ENCODE results near the gene CACNB1.
"Not testable (repeated sequence)": the region's sequence is repeated elsewhere in the genome, so short reads cannot be mapped to it uniquely, and the experiment has no call there.

Gene CACNB1

GRCh38 chr17:39173526-39174274 lies 23.8 kb downstream of the CACNB1 start:
- no peak for DNase-seq

GRCh38 chr17:39173080-39173479 lies 24.4 kb downstream of the CACNB1 start:
- DNase-seq = no peak

GRCh38 chr17:39171933-39172332 lies 25.5 kb downstream of the CACNB1 start:
- no peak for DNase-seq

GRCh38 chr17:39170558-39170957 lies 26.9 kb downstream of the CACNB1 start:
- no peak for DNase-seq

GRCh38 chr17:39170109-39170508 lies 27.4 kb downstream of the CACNB1 start:
- DNase-seq = no peak

GRCh38 chr17:39169518-39169917 lies 28.0 kb downstream of the CACNB1 start:
- DNase-seq = no peak

- no peak for DNase-seq
These were observed 28.4 kb downstream of the CACNB1 start for GRCh38 chr17:39169101-39169500.

GRCh38 chr17:39168503-39168902 lies 29.0 kb downstream of the CACNB1 start:
- not testable (repeated sequence) for DNase-seq

GRCh38 chr17:39167476-39167875 lies 30.0 kb downstream of the CACNB1 start:
- no peak for DNase-seq

- DNase-seq = no peak
These were observed 30.8 kb downstream of the CACNB1 start for GRCh38 chr17:39166437-39167335.

- no peak for DNase-seq
These were observed 31.6 kb downstream of the CACNB1 start, which contains the start of gene ARL5C for GRCh38 chr17:39165841-39166349. ARL5C (minus strand) TSS chr17:39166161; CDS start chr17:39165760, 401 bp downstream.

- no peak for DNase-seq
These were observed 32.2 kb downstream of the CACNB1 start for GRCh38 chr17:39165178-39165840.

GRCh38 chr17:39164675-39165143 lies 32.8 kb downstream of the CACNB1 start:
- DNase-seq = peak; percentile 85

- DNase-seq = no peak
These were observed 35.5 kb downstream of the CACNB1 start for GRCh38 chr17:39161962-39162361.

- DNase-seq = no peak
These were observed 38.8 kb downstream of the CACNB1 start for GRCh38 chr17:39158623-39159022.

- no peak for DNase-seq
These were observed 41.0 kb downstream of the CACNB1 start for GRCh38 chr17:39156491-39156890.

GRCh38 chr17:39155654-39156053 lies 41.8 kb downstream of the CACNB1 start:
- DNase-seq = no peak

- peak; percentile 95 for DNase-seq
These were observed 43.8 kb downstream of the CACNB1 start for GRCh38 chr17:39153599-39154051.

- DNase-seq = peak; percentile 45
These were observed 45.3 kb downstream of the CACNB1 start for GRCh38 chr17:39151943-39152818.

GRCh38 chr17:39151150-39151942 lies 46.1 kb downstream of the CACNB1 start, which contains the start of gene PLXDC1:
PLXDC1 (minus strand) TSS chr17:39151637; CDS start chr17:39151437, 200 bp downstream.
- no peak for DNase-seq

GRCh38 chr17:39150795-39151149 lies 46.7 kb downstream of the CACNB1 start:
- no peak for DNase-seq
